ENCODE results near the gene NCBP2L. TPM values are rescaled to one million over a fixed set of nuclear protein-coding genes. Genes with fewer than 3 reads are reported as not detected.

The NCBP2L gene
- total RNA-seq, 1 donor from 2014 or later, result not detected

- Mint-ChIP-seq H3K4me1 (peaks cover 10% of the 10 kb centered on the region), H3K4me3 (no peak overlapping the region), H3K36me3 (ENCODE audit: low read depth) (no peaks in the 10 kb centered on the region), H3K27me3 (ENCODE audit: low read depth) (no peaks in the 10 kb centered on the region), H3K27ac (ENCODE audit: unreplicated experiment) (no peak overlapping the region), H3K9me3 (peaks cover 4% of the 10 kb centered on the region)
- TF ChIP-seq, protein P1, sequence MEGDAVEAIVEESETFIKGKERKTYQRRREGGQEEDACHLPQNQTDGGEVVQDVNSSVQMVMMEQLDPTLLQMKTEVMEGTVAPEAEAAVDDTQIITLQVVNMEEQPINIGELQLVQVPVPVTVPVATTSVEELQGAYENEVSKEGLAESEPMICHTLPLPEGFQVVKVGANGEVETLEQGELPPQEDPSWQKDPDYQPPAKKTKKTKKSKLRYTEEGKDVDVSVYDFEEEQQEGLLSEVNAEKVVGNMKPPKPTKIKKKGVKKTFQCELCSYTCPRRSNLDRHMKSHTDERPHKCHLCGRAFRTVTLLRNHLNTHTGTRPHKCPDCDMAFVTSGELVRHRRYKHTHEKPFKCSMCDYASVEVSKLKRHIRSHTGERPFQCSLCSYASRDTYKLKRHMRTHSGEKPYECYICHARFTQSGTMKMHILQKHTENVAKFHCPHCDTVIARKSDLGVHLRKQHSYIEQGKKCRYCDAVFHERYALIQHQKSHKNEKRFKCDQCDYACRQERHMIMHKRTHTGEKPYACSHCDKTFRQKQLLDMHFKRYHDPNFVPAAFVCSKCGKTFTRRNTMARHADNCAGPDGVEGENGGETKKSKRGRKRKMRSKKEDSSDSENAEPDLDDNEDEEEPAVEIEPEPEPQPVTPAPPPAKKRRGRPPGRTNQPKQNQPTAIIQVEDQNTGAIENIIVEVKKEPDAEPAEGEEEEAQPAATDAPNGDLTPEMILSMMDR (conservative IDR thresholded peaks at IDR 0.05), result no peak
- DNase-seq (ENCODE audit: low read depth, low spot score), result no peak
Measured at GRCh38 chrX:107747596-107748161, 29.9 kb upstream of the NCBP2L start.

- H3K9me3 Mint-ChIP-seq, result peaks cover 4% of the 10 kb centered on the region
- no peaks in the 10 kb centered on the region for H3K36me3 Mint-ChIP-seq (ENCODE audit: low read depth)
- no peak for DNase-seq (ENCODE audit: low read depth, low spot score)
- no peak overlapping the region for H3K4me3 Mint-ChIP-seq
- H3K4me1 Mint-ChIP-seq, result peaks cover 10% of the 10 kb centered on the region
- TF ChIP-seq, protein P1 (conservative IDR thresholded peaks at IDR 0.05), result no peak
- H3K27me3 Mint-ChIP-seq (ENCODE audit: low read depth), result no peaks in the 10 kb centered on the region
- H3K27ac Mint-ChIP-seq (ENCODE audit: unreplicated experiment), result no peak overlapping the region
Measured at GRCh38 chrX:107748506-107748905, 29.0 kb upstream of the NCBP2L start.

- TF ChIP-seq, protein P1 (conservative IDR thresholded peaks at IDR 0.05), result no peak
- Mint-ChIP-seq H3K4me1 (peaks cover 10% of the 10 kb centered on the region), H3K4me3 (no peak overlapping the region), H3K27ac (ENCODE audit: unreplicated experiment) (no peak overlapping the region), H3K27me3 (ENCODE audit: low read depth) (no peaks in the 10 kb centered on the region), H3K36me3 (ENCODE audit: low read depth) (no peaks in the 10 kb centered on the region), H3K9me3 (peaks cover 4% of the 10 kb centered on the region)
- DNase-seq (ENCODE audit: low read depth, low spot score), result no peak
Measured at GRCh38 chrX:107750263-107750662, 27.3 kb upstream of the NCBP2L start.

GRCh38 chrX:107750861-107751445, 26.6 kb upstream of the NCBP2L start:
- no peak for DNase-seq (ENCODE audit: low read depth, low spot score)
- H3K36me3 Mint-ChIP-seq (ENCODE audit: low read depth), result no peaks in the 10 kb centered on the region
- H3K4me1 Mint-ChIP-seq, result peaks cover 10% of the 10 kb centered on the region
- no peak overlapping the region for H3K4me3 Mint-ChIP-seq
- TF ChIP-seq, protein P1 (conservative IDR thresholded peaks at IDR 0.05), result no peak
- H3K27ac Mint-ChIP-seq (ENCODE audit: unreplicated experiment), result no peak overlapping the region
- H3K27me3 Mint-ChIP-seq (ENCODE audit: low read depth), result no peaks in the 10 kb centered on the region
- peaks cover 4% of the 10 kb centered on the region for H3K9me3 Mint-ChIP-seq

GRCh38 chrX:107752043-107752442, 25.5 kb upstream of the NCBP2L start:
- Mint-ChIP-seq H3K27me3 (ENCODE audit: low read depth) (no peaks in the 10 kb centered on the region), H3K36me3 (ENCODE audit: low read depth) (no peaks in the 10 kb centered on the region), H3K4me1 (peaks cover 6% of the 10 kb centered on the region), H3K27ac (ENCODE audit: unreplicated experiment) (no peak overlapping the region), H3K4me3 (no peak overlapping the region), H3K9me3 (peaks cover 2% of the 10 kb centered on the region)
- TF ChIP-seq, protein P1 (conservative IDR thresholded peaks at IDR 0.05), result no peak
- DNase-seq (ENCODE audit: low read depth, low spot score), result no peak
